Lower leg skin (tissue), 3 donors: ENCODE measurements around the gene IQCK.

Source experiments
- CTCF ChIP-seq, 3 donors: fragments of 450-650 bp; IDR thresholded peaks; one replicate each; pipeline ENCODE4 v1.5.1; 2016; ENCODE audit warnings: antibody characterized with exemption in 3 of 3, mild to moderate bottlenecking in 3 of 3, moderate library complexity in 2 of 3
- POLR2A ChIP-seq, 2 donors: fragments of 450-650 bp; IDR thresholded peaks; one replicate each; pipeline ENCODE4 v1.6.1; 2016 to 2017; ENCODE audit warnings: antibody characterized with exemption in 2 of 2, mild to moderate bottlenecking in 1 of 2, moderate library complexity in 1 of 2

GRCh38 chr16:19696961-19697360, 21.1 kb upstream of the IQCK start:
- TF ChIP-seq CTCF (IDR thresholded peaks at IDR 0.05): no peak
- no peak for TF ChIP-seq POLR2A (IDR thresholded peaks at IDR 0.05)
